Transverse colon (tissue), 4 donors: ENCODE results near the gene ST3GAL3. TPM values are rescaled to one million over a fixed set of nuclear protein-coding genes. Genes with fewer than 3 reads are reported as not detected.
A peak's percentile ranks its signal among the peaks of the same experiment; 100 is the strongest.

Experiments used
- DNase-seq: peaks from one replicate; pipeline ENCODE4 v3.0.0-alpha.2; 2019
- H3K27ac ChIP-seq, 4 donors: fragments of 200-600 bp; sonication (generic); 2 replicates each; pipeline ENCODE4 v1.5.1; 2016 to 2018; ENCODE audit warnings: inconsistent platforms in 4 of 4
- H3K27me3 ChIP-seq: fragments of 200-600 bp; sonication (generic); 2 replicates; pipeline ENCODE4 v1.5.1; 2017; ENCODE audit warnings: inconsistent platforms
- H3K36me3 ChIP-seq, 4 donors: fragments of 200-600 bp; sonication (generic); 2 replicates each; pipeline ENCODE4 v1.5.1; 2017 to 2019; ENCODE audit warnings: inconsistent platforms in 4 of 4
- H3K4me1 ChIP-seq, 4 donors: fragments of 200-600 bp; sonication (generic); 2 replicates each; pipeline ENCODE4 v1.5.1; 2017 to 2020; ENCODE audit warnings: inconsistent platforms in 4 of 4
- H3K4me3 ChIP-seq, 4 donors: fragments of 200-600 bp; sonication (generic); 1 replicate in 1 of 4; 2 replicates in 3 of 4; pipeline versions ENCODE4 v1.5.1 to v1.6.1; 2017 to 2019; ENCODE audit warnings: inconsistent platforms in 4 of 4
- H3K9me3 ChIP-seq, 2 donors: fragments of 200-600 bp; sonication (generic); 2 replicates each; pipeline ENCODE4 v1.5.1; 2017 to 2019; ENCODE audit warnings: inconsistent platforms in 2 of 2
- CTCF ChIP-seq, 5 experiments: fragments of 200-600 bp in 3 of 5; fragments of 450-650 bp in 2 of 5; sonication (generic) in 3 of 5; IDR thresholded peaks; 1 replicate in 2 of 5; 2 replicates in 3 of 5; pipeline ENCODE4 v1.5.1; 2016 to 2017; ENCODE audit warnings: antibody characterized with exemption in 5 of 5, inconsistent platforms in 3 of 5, mild to moderate bottlenecking in 2 of 5, moderate library complexity in 1 of 5
- EP300 ChIP-seq: sonication (generic); formaldehyde crosslinking; IDR thresholded peaks from one replicate; pipeline ENCODE4 v1.6.1; 2017; ENCODE audit warnings: antibody characterized with exemption, low read depth
- POLR2A ChIP-seq: fragments of 450-650 bp; IDR thresholded peaks from one replicate; pipeline ENCODE4 v1.6.1; 2016; ENCODE audit warnings: antibody characterized with exemption, mild to moderate bottlenecking, moderate library complexity
- POLR2AphosphoS5 ChIP-seq, 3 donors: sonication (generic); formaldehyde crosslinking; IDR thresholded peaks; one replicate each; pipeline ENCODE4 v1.6.1; 2016; ENCODE audit warnings: antibody characterized with exemption in 3 of 3
- WGBS, 2 donors: methylation state at CpG; one replicate each; pipeline ENCODE4 v1.1.5; 2018; ENCODE audit warnings: low coverage in 1 of 2; 5-methylcytosine and 5-hydroxymethylcytosine counted together
- in situ Hi-C, 4 donors: fragments of 200-750 bp; cut with MboI; loops; one replicate each; pipeline versions ENCODE4 v1.15.0 to v1.15.1; 2017; ENCODE audit warnings: low sequenced_read_pairs in 3 of 4, low pct_ligation_motif_present in 1 of 4, low pct_unique_long_range_greater_than_20kb in 1 of 4
- intact Hi-C: fragments of 100-400 bp; cut with DNase I; formaldehyde crosslinking; loops from one replicate; pipeline ENCODE4 v1.15.1; 2023; ENCODE audit warnings: low total_unique reads
- total RNA-seq, 4 donors: library from RNA; depleted of rRNA; stranded (reverse); fragments of >200 nt; gene quantifications; one replicate each; pipeline ENCODE4 v1.1.0, GENCODE V29; 2016

ST3GAL3 gene
- total RNA-seq, 4 donors from 2014 or later: 4.8 to 23.9 (median 9.7) TPM

GRCh38 chr1:43802356-43802980 lies 95.1 kb downstream of the ST3GAL3 start:
- H3K36me3 ChIP-seq: no peaks in the 10 kb centered on the region
- no peaks in the 10 kb centered on the region for H3K9me3 ChIP-seq
- TF ChIP-seq POLR2A (no peak), CTCF (IDR thresholded peaks at IDR 0.05) (no peak), POLR2AphosphoS5 (IDR thresholded peaks at IDR 0.05) (no peak), EP300 (no peak)
- no peak for DNase-seq
- H3K27me3 ChIP-seq: no peaks in the 10 kb centered on the region
- no peak overlapping the region for H3K4me3 ChIP-seq
- in situ Hi-C loops: no loop called here
- intact Hi-C loops: no loop called here
- WGBS, 2 donors: 59 to 66% methylated on average over 2 to 4 of the region's 4 CpGs
- H3K4me1 ChIP-seq: peaks cover 0 to 9% (median 0%) of the 10 kb centered on the region in 4 donors
- H3K27ac ChIP-seq: peak overlapping the region in 2 of 4 donors; percentile 1 to 24

GRCh38 chr1:43803105-43803504 lies 95.8 kb downstream of the ST3GAL3 start:
- no peaks in the 10 kb centered on the region for H3K36me3 ChIP-seq
- no peak overlapping the region for H3K4me3 ChIP-seq
- H3K9me3 ChIP-seq: no peaks in the 10 kb centered on the region
- in situ Hi-C loops: no loop called here
- no peaks in the 10 kb centered on the region for H3K27me3 ChIP-seq
- intact Hi-C loops: no loop called here
- 96 to 100% methylated on average over 1 to 9 of the region's 9 CpGs for WGBS, 2 donors
- no peak for TF ChIP-seq POLR2AphosphoS5 (IDR thresholded peaks at IDR 0.05)
- TF ChIP-seq POLR2A: no peak
- no peak for TF ChIP-seq CTCF (IDR thresholded peaks at IDR 0.05)
- no peak for TF ChIP-seq EP300
- no peak for DNase-seq
- no peak overlapping the region for H3K27ac ChIP-seq
- peaks cover 0 to 9% (median 0%) of the 10 kb centered on the region in 4 donors for H3K4me1 ChIP-seq

GRCh38 chr1:43803646-43804045 lies 96.3 kb downstream of the ST3GAL3 start:
- Histone ChIP-seq H3K27ac (no peak overlapping the region), H3K4me3 (no peak overlapping the region), H3K9me3 (no peaks in the 10 kb centered on the region), H3K36me3 (no peaks in the 10 kb centered on the region), H3K4me1 (peaks cover 0 to 9% (median 0%) of the 10 kb centered on the region in 4 donors), H3K27me3 (no peaks in the 10 kb centered on the region)
- DNase-seq: no peak
- TF ChIP-seq POLR2A (no peak), CTCF (IDR thresholded peaks at IDR 0.05) (no peak), EP300 (no peak), POLR2AphosphoS5 (IDR thresholded peaks at IDR 0.05) (no peak)
- 37 to 64% methylated on average over 3 to 4 of the region's 4 CpGs for WGBS, 2 donors
- in situ Hi-C loops: no loop called here
- intact Hi-C loops: no loop called here

- H3K36me3 ChIP-seq: no peaks in the 10 kb centered on the region
- H3K4me1 ChIP-seq: peaks cover 0 to 7% (median 0%) of the 10 kb centered on the region in 4 donors
- in situ Hi-C loops (no loop called here), intact Hi-C loops (no loop called here)
- no peaks in the 10 kb centered on the region for H3K9me3 ChIP-seq
- TF ChIP-seq EP300 (no peak), POLR2A (no peak), CTCF (IDR thresholded peaks at IDR 0.05) (no peak)
- no peak for DNase-seq
- no peaks in the 10 kb centered on the region for H3K27me3 ChIP-seq
- H3K4me3 ChIP-seq: no peak overlapping the region
- 71 to 83% methylated on average over 2 to 4 of the region's 4 CpGs for WGBS, 2 donors
- no peak overlapping the region for H3K27ac ChIP-seq
Observed at GRCh38 chr1:43804569-43804968, 97.2 kb downstream of the ST3GAL3 start.
